Nephron progenitor cell (in vitro differentiated cells): Measurements from ENCODE around the gene RCVRN.

Source experiments
- DNase-seq: peaks from one replicate; pipeline ENCODE4 v3.0.0; 2021
- H3K27ac Mint-ChIP-seq: 2 replicates; pipeline ENCODE4 v1.8.0; 2021; ENCODE audit warnings: mild to moderate bottlenecking, moderate library complexity, mixed read lengths
- H3K27me3 Mint-ChIP-seq: 2 replicates; pipeline ENCODE4 v1.8.0; 2021; ENCODE audit warnings: mild to moderate bottlenecking, low read depth, mixed read lengths; ENCODE audit not compliant: poor library complexity
- H3K36me3 Mint-ChIP-seq: 2 replicates; pipeline ENCODE4 v1.8.0; 2021; ENCODE audit warnings: low read depth, mixed read lengths
- H3K4me1 Mint-ChIP-seq: 2 replicates; pipeline ENCODE4 v1.8.0; 2021; ENCODE audit warnings: mixed read lengths
- H3K4me3 Mint-ChIP-seq: 2 replicates; pipeline ENCODE4 v1.8.0; 2021; ENCODE audit warnings: mild to moderate bottlenecking, moderate library complexity, mixed read lengths
- H3K9me3 Mint-ChIP-seq: 2 replicates; pipeline ENCODE4 v1.8.0; 2021; ENCODE audit warnings: mild to moderate bottlenecking, moderate library complexity, mixed read lengths
- TF ChIP-seq, protein P1 (sequence below): fragments of 200-600 bp; sonication (generic); IDR thresholded peaks from 2 replicates; pipeline ENCODE4 v1.5.0; 2021; ENCODE audit warnings: antibody characterized with exemption

RCVRN gene

DNA sequence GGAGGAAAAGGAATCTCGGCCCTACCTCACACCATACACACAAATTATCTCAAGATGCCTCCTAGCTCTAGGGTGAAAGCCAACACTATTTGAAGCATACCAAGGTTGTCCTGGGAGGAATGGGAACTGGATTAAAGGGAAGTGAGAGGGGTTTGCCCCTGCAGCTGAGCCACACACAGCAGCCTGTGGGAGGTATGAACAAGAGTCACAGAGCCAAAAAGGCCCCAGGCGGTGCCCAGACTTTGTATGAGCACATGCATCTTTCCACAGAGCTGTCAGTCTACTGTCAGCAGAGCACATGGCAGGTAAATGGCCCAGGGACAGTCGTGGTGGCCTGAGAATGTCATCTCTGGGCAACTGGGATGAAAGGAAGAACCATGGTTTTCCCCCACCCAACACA lies 31.0 kb upstream of the RCVRN start:
- DNase-seq: no peak
- Mint-ChIP-seq H3K27ac (no peak overlapping the region), H3K27me3 (peaks cover 18% of the 10 kb centered on the region), H3K36me3 (no peaks in the 10 kb centered on the region), H3K9me3 (peaks cover 14% of the 10 kb centered on the region), H3K4me1 (peaks cover 8% of the 10 kb centered on the region), H3K4me3 (no peak overlapping the region)
- TF ChIP-seq, protein P1, sequence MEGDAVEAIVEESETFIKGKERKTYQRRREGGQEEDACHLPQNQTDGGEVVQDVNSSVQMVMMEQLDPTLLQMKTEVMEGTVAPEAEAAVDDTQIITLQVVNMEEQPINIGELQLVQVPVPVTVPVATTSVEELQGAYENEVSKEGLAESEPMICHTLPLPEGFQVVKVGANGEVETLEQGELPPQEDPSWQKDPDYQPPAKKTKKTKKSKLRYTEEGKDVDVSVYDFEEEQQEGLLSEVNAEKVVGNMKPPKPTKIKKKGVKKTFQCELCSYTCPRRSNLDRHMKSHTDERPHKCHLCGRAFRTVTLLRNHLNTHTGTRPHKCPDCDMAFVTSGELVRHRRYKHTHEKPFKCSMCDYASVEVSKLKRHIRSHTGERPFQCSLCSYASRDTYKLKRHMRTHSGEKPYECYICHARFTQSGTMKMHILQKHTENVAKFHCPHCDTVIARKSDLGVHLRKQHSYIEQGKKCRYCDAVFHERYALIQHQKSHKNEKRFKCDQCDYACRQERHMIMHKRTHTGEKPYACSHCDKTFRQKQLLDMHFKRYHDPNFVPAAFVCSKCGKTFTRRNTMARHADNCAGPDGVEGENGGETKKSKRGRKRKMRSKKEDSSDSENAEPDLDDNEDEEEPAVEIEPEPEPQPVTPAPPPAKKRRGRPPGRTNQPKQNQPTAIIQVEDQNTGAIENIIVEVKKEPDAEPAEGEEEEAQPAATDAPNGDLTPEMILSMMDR: no peak

DNA sequence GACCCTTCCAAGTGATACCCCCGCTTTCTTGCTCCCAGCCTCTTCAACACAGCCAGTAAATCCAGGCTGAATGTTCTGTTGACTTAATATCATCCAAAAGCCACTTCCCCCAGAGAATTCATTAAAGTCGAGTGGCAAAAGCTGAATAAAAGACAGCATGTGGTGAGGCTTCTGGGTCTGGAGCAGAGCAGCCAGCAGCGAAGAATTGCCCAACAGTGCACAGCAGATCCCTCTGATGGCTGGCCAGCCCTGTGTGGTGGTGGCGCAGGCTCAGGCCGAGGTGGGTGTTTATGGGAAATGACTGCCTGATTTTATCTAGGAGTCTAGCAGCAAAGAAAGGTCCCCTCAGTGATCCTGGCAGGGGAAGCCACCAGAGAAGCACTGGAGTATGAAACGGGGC lies 30.3 kb upstream of the RCVRN start:
- H3K27ac Mint-ChIP-seq: no peak overlapping the region
- H3K4me1 Mint-ChIP-seq: peaks cover 9% of the 10 kb centered on the region
- H3K36me3 Mint-ChIP-seq: no peaks in the 10 kb centered on the region
- H3K27me3 Mint-ChIP-seq: peaks cover 22% of the 10 kb centered on the region
- TF ChIP-seq, protein P1: no peak
- DNase-seq: no peak
- H3K4me3 Mint-ChIP-seq: no peak overlapping the region
- peaks cover 14% of the 10 kb centered on the region for H3K9me3 Mint-ChIP-seq

DNA sequence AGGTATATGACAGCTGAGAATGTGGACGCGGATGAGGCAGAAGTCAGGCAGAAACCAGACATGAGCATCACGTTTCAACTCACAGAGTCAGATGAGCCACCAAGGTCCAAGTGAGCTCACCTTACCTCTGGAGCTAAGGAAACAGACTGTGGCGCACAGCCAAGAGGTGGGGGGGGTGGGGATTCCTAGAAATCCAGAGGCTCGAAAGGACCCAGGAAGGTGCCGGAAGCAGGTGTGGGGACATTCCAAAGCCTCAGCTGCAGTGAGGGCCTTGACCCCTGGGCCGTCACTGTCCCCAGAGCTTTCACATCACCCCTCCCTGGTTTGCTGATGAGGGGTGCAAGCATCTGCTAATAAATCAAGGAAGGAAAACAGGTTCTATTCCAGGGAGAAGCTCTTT lies 29.3 kb upstream of the RCVRN start:
- TF ChIP-seq, protein P1: no peak
- H3K4me1 Mint-ChIP-seq: peaks cover 9% of the 10 kb centered on the region

DNA sequence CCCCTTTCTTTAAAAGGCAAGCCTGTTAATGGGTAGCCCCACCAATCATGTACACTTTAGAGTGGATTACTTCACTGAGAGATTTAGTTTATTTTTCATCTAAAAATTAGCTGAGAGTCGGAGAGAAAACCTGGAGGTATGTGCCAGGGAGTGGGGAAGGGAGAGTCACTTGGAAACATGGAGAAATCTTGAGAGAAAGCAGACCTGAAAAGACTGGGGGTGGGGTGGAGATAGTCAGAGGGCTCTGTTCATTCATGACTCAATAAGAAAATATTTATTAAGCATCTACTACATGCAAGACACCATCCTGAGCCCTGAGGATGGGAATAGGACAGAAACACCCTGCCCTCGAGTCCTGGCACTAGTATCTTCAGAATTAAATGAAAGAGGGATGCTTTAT lies 27.4 kb upstream of the RCVRN start:
- Mint-ChIP-seq H3K9me3 (peaks cover 11% of the 10 kb centered on the region), H3K4me1 (peaks cover 20% of the 10 kb centered on the region), H3K27ac (no peak overlapping the region), H3K36me3 (no peaks in the 10 kb centered on the region), H3K27me3 (peaks cover 25% of the 10 kb centered on the region), H3K4me3 (no peak overlapping the region)
- DNase-seq: no peak
- TF ChIP-seq, protein P1: no peak

More for the DNA sequence above, 29.3 kb upstream of the RCVRN start:
- H3K36me3 Mint-ChIP-seq: no peaks in the 10 kb centered on the region
- peaks cover 22% of the 10 kb centered on the region for H3K27me3 Mint-ChIP-seq
- no peak overlapping the region for H3K4me3 Mint-ChIP-seq
- H3K9me3 Mint-ChIP-seq: peaks cover 14% of the 10 kb centered on the region
- H3K27ac Mint-ChIP-seq: no peak overlapping the region
- DNase-seq: no peak

DNA sequence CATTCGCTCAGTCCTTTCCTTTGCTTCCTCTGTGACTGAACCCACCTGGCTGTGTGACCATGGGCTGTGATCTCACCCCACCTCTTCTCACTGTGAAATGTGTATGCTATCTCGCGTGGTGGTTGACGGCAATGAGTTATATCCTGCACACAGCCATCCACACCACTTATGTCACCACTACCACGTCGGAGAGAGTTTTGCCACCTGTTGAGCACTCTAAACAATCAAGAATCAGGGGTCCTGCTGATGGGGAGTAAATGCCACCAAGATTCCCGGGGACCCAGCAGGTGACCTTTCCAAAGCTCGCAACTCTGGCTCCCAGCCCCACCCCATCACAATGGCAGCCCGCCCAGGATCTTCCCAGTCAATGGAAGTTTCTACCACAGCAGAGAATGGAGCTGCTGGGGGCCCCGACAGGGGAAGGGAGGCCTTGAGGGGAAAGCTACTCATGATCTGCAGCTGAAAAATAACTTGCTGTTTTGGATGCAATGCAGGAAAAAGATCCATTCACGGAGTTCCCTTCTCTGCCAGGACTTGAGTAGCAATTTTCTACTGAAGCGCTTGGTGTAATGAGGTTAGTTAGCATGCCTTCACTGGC lies 26.2 kb upstream of the RCVRN start:
- DNase-seq: no peak
- Mint-ChIP-seq H3K27me3 (peaks cover 25% of the 10 kb centered on the region), H3K9me3 (peaks cover 6% of the 10 kb centered on the region), H3K36me3 (no peaks in the 10 kb centered on the region), H3K4me1 (peaks cover 27% of the 10 kb centered on the region), H3K27ac (no peak overlapping the region), H3K4me3 (no peak overlapping the region)
- TF ChIP-seq, protein P1: no peak

DNA sequence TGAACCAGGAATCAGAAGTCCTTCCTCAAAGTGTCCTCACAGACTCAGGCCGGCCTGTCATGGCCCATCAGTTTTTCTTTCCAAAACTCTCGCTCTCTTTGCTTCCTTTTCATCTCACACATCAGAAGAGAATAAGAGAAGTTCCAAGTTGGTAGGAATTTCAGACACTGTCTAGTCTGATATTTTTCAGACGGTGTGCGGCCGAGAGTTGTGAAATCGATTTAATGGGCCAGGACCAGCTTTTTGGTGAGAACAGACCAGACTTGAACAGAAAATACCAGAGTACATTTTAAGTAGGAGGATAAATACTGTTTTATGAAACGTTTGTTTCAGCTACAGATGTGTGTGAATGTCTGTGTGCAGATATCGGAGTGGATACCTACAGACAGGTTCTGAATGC lies 24.8 kb upstream of the RCVRN start:
- no peak overlapping the region for H3K4me3 Mint-ChIP-seq
- DNase-seq: no peak
- H3K27ac Mint-ChIP-seq: no peak overlapping the region
- no peaks in the 10 kb centered on the region for H3K9me3 Mint-ChIP-seq
- no peaks in the 10 kb centered on the region for H3K36me3 Mint-ChIP-seq
- TF ChIP-seq, protein P1: no peak
- H3K4me1 Mint-ChIP-seq: peaks cover 39% of the 10 kb centered on the region
- peaks cover 20% of the 10 kb centered on the region for H3K27me3 Mint-ChIP-seq
